SK-N-SH (cell line): Measurements from ENCODE around the gene CDH13. TPM values are rescaled to one million over a fixed set of nuclear protein-coding genes. Genes with fewer than 3 reads are reported as not detected.

Experiments used
- CTCF ChIA-PET: fragments of 300-600, 350-600 bp; formaldehyde crosslinking; extraction: SDS; loops from one replicate; lab custom pipeline; 2021; lab: Yijun Ruan, JAX
- POLR2A ChIA-PET: fragments of 350-600 bp; sonication (Branson Sonifier 250); formaldehyde crosslinking; extraction: SDS; loops from one replicate; lab custom pipeline; 2020; ENCODE audit warnings: antibody characterized with exemption, inconsistent platforms; lab: Yijun Ruan, JAX
- DNase-seq: peaks from one replicate; pipeline ENCODE4 v3.0.0; 2012
- H2AFZ ChIP-seq: fragments of 200-600 bp; sonication (generic); 2 replicates; pipeline ENCODE4 v1.8.1; 2016; ENCODE audit warnings: antibody characterized with exemption, mild to moderate bottlenecking, low read depth
- H3F3A ChIP-seq: fragments of 200-600 bp; sonication (generic); replicated peaks from 2 replicates; pipeline ENCODE3; 2016; ENCODE audit warnings: antibody characterized with exemption, mild to moderate bottlenecking; ENCODE audit not compliant: insufficient read depth
- H3K27ac ChIP-seq, 2 experiments: fragments of 200-500 bp in 1 of 2; fragments of 200-600 bp in 1 of 2; sonication (Bioruptor generic) in 1 of 2; sonication (generic), shearing (Covaris generic) in 1 of 2; 2 replicates each; pipeline versions ENCODE4 v1.5.1 to v1.6.1; 2014 to 2016; ENCODE audit warnings: low read depth in 2 of 2, inconsistent platforms in 1 of 2, low read length in 1 of 2, mild to moderate bottlenecking in 1 of 2, mixed read lengths in 1 of 2
- H3K27me3 ChIP-seq: fragments of 200-600 bp; sonication (generic), shearing (Covaris generic); 2 replicates; pipeline ENCODE4 v1.6.1; 2016; ENCODE audit warnings: mixed run types; ENCODE audit not compliant: insufficient read depth
- H3K36me3 ChIP-seq, 2 experiments: fragments of 200-500 bp in 1 of 2; fragments of 200-600 bp in 1 of 2; sonication (Bioruptor generic) in 1 of 2; sonication (generic) in 1 of 2; replicated peaks in 1 of 2; 2 replicates each; pipeline versions ENCODE3 to v1.5.1; 2014 to 2016; ENCODE audit warnings: low read length in 1 of 2, mild to moderate bottlenecking in 1 of 2; ENCODE audit not compliant: insufficient read depth in 2 of 2, control insufficient read depth in 1 of 2
- H3K4me1 ChIP-seq, 2 experiments: fragments of 200-500 bp in 1 of 2; fragments of 200-600 bp in 1 of 2; sonication (Bioruptor generic) in 1 of 2; sonication (generic), shearing (Covaris generic) in 1 of 2; 2 replicates each; pipeline versions ENCODE4 v1.5.1 to v1.6.1; 2014 to 2016; ENCODE audit warnings: low read depth in 1 of 2, low read length in 1 of 2, mixed run types in 1 of 2; ENCODE audit not compliant: insufficient read depth in 2 of 2, control insufficient read depth in 1 of 2
- H3K4me2 ChIP-seq: fragments of 200-600 bp; sonication (generic), shearing (Covaris generic); 2 replicates; pipeline ENCODE4 v1.6.1; 2017; ENCODE audit warnings: mixed run types
- H3K4me3 ChIP-seq, 2 experiments: fragments of 200-500 bp in 1 of 2; fragments of 200-600 bp in 1 of 2; sonication (Bioruptor generic) in 1 of 2; sonication (generic), shearing (Covaris generic) in 1 of 2; 2 replicates each; pipeline versions ENCODE4 v1.5.1 to v1.8.1; 2014 to 2016; ENCODE audit warnings: low read depth in 2 of 2, inconsistent platforms in 1 of 2, low read length in 1 of 2, mild to moderate bottlenecking in 1 of 2, mixed read lengths in 1 of 2, moderate library complexity in 1 of 2
- H3K79me2 ChIP-seq: fragments of 200-600 bp; sonication (generic); 2 replicates; pipeline ENCODE4 v1.8.1; 2017; ENCODE audit warnings: mild to moderate bottlenecking; ENCODE audit not compliant: insufficient read depth
- H3K9ac ChIP-seq: fragments of 200-600 bp; sonication (generic); 2 replicates; pipeline ENCODE4 v1.6.1; 2017; ENCODE audit warnings: mixed run types
- H3K9me2 ChIP-seq: fragments of 200-600 bp; sonication (generic); 2 replicates; pipeline ENCODE4 v1.6.1; 2017; ENCODE audit warnings: mixed run types
- H3K9me3 ChIP-seq: fragments of 200-600 bp; sonication (generic); 2 replicates; pipeline ENCODE4 v1.6.1; 2017; ENCODE audit warnings: mixed run types, mild to moderate bottlenecking, moderate library complexity
- H4K20me1 ChIP-seq: fragments of 200-600 bp; sonication (generic); 2 replicates; pipeline ENCODE4 v1.6.1; 2017; ENCODE audit warnings: mild to moderate bottlenecking, mixed run types; ENCODE audit not compliant: insufficient read depth
- EP300 ChIP-seq, 2 experiments: IDR thresholded peaks; 2 replicates each; pipeline versions ENCODE4 v1.4.0 to v1.6.1; 2012; ENCODE audit warnings: borderline replicate concordance in 1 of 2, low read depth in 1 of 2, low read length in 1 of 2
- EZH2phosphoT487 ChIP-seq: fragments of 200-600 bp; sonication (generic); IDR thresholded peaks from 2 replicates; pipeline ENCODE4 v1.6.1; 2017; ENCODE audit warnings: low read depth, mixed run types, mild to moderate bottlenecking, antibody characterized with exemption, moderate library complexity, borderline replicate concordance
- GATA2 ChIP-seq: sonication (generic); formaldehyde crosslinking; IDR thresholded peaks from 2 replicates; pipeline ENCODE4 v1.5.0; 2020; ENCODE audit warnings: mild to moderate bottlenecking, missing genetic modification reagents
- MXI1 ChIP-seq: IDR thresholded peaks from 2 replicates; pipeline ENCODE4 v1.6.1; 2012; ENCODE audit warnings: mild to moderate bottlenecking, low read depth, low read length, improper control_type of control experiment
- NFIC ChIP-seq: IDR thresholded peaks from 2 replicates; pipeline ENCODE4 v1.4.0; 2012; ENCODE audit warnings: borderline replicate concordance
- NRF1 ChIP-seq: IDR thresholded peaks from 2 replicates; pipeline ENCODE4 v1.6.1; 2012; ENCODE audit warnings: low read depth, mild to moderate bottlenecking, low read length
- POLR2AphosphoS5 ChIP-seq: IDR thresholded peaks from 2 replicates; pipeline ENCODE4 v1.6.1; 2012; ENCODE audit warnings: low read depth, low read length
- RCOR1 ChIP-seq: fragments of 150-350 bp; IDR thresholded peaks from 2 replicates; pipeline ENCODE4 v1.6.1; 2017; ENCODE audit warnings: antibody characterized with exemption, low read length
- TCF12 ChIP-seq: IDR thresholded peaks from 2 replicates; pipeline ENCODE4 v1.4.0; 2012
- TEAD4 ChIP-seq: IDR thresholded peaks from 2 replicates; pipeline ENCODE4 v1.4.0; 2012; ENCODE audit warnings: mild to moderate bottlenecking, borderline replicate concordance; ENCODE audit not compliant: insufficient read depth
- YY1 ChIP-seq: IDR thresholded peaks from 2 replicates; pipeline ENCODE4 v1.4.0; 2012; ENCODE audit warnings: low read depth, mild to moderate bottlenecking
- WGBS: methylation state at CpG from one replicate; pipeline ENCODE4 v1.1.6; 2017; ENCODE audit warnings: low lambda C conversion rate; 5-methylcytosine and 5-hydroxymethylcytosine counted together
- polyA plus RNA-seq, 3 experiments: library from polyadenylated mRNA; depleted of rRNA; stranded (reverse); fragments of >200 nt; gene quantifications; 2 replicates each; pipeline ENCODE4 v1.2.3, GENCODE V29; 2012
- TF ChIP-seq, protein P1 (sequence below): IDR thresholded peaks from 2 replicates; pipeline ENCODE4 v1.4.0; 2012; ENCODE audit warnings: low read depth, borderline replicate concordance
- TF ChIP-seq, protein P2 (sequence below): IDR thresholded peaks from 2 replicates; pipeline ENCODE4 v1.4.0; 2012; ENCODE audit warnings: low read depth
- TF ChIP-seq, protein P3 (sequence below): fragments of 150-350 bp; IDR thresholded peaks from 2 replicates; pipeline ENCODE4 v1.6.1; 2016; ENCODE audit warnings: mild to moderate bottlenecking, low read depth, low read length
- TF ChIP-seq, protein P4 (sequence below): IDR thresholded peaks from 2 replicates; pipeline ENCODE4; 2012
- TF ChIP-seq, protein P5 (sequence below): IDR thresholded peaks from 2 replicates; pipeline ENCODE4 v1.6.1; 2012; ENCODE audit warnings: mild to moderate bottlenecking, low read depth, low read length, moderate library complexity
- TF ChIP-seq, protein P6 (sequence below): IDR thresholded peaks from 2 replicates; pipeline ENCODE4 v1.4.0; 2012; ENCODE audit warnings: low read depth, borderline replicate concordance

CDH13 gene
- polyA plus RNA-seq, 1 of the 3 experiments (the other 2 are of a cell fraction): 93.0 TPM

DNA sequence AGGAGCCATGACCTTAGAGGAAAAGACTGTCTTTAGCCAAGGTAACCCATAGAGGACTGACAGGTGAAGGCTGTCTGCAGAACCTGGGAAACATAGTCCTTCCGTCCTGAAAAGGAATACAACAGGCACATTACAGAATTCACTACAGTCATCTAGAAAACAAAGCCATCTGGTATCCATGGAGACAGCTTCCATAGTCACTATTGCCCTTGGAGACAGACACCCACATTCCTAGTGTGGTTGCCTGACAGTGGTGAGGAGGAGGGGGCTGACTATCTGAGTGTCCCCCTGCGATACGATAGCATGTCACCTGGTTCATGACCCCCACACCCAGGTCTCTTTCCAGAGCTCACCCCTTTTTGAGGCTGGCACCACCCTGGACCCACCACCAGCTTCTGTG, 254.7 kb downstream of the CDH13 start:
- Histone ChIP-seq H3K4me3 (no peak overlapping the region), H3K27ac (no peak overlapping the region), H3K27me3 (no peaks in the 10 kb centered on the region), H2AFZ (no peak overlapping the region), H3F3A (no peaks in the 10 kb centered on the region), H3K9me3 (no peaks in the 10 kb centered on the region), H4K20me1 (no peaks in the 10 kb centered on the region), H3K9ac (no peak overlapping the region), H3K36me3 (no peaks in the 10 kb centered on the region), H3K79me2 (0 out of 2 replicates have a peak, but pooled peaks cover 4% of the 10 kb centered on the region), H3K4me1 (no peaks in the 10 kb centered on the region), H3K4me2 (no peak overlapping the region), H3K9me2 (no peaks in the 10 kb centered on the region)
- no peak for DNase-seq
- CTCF ChIA-PET: no interaction called here
- TF ChIP-seq MXI1: no peak
- TF ChIP-seq NFIC: no peak
- TF ChIP-seq, protein P1, sequence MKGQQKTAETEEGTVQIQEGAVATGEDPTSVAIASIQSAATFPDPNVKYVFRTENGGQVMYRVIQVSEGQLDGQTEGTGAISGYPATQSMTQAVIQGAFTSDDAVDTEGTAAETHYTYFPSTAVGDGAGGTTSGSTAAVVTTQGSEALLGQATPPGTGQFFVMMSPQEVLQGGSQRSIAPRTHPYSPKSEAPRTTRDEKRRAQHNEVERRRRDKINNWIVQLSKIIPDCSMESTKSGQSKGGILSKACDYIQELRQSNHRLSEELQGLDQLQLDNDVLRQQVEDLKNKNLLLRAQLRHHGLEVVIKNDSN: no peak
- TF ChIP-seq EP300 (IDR thresholded peaks at IDR 0.05; ENCODE audit: borderline replicate concordance in 1 of 2, low read depth in 1 of 2, low read length in 1 of 2): no peak
- TF ChIP-seq TCF12: no peak
- TF ChIP-seq, protein P2, sequence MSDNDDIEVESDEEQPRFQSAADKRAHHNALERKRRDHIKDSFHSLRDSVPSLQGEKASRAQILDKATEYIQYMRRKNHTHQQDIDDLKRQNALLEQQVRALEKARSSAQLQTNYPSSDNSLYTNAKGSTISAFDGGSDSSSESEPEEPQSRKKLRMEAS: no peak
- TF ChIP-seq GATA2 (CRISPR knock-in tag): no peak
- TF ChIP-seq, protein P3, sequence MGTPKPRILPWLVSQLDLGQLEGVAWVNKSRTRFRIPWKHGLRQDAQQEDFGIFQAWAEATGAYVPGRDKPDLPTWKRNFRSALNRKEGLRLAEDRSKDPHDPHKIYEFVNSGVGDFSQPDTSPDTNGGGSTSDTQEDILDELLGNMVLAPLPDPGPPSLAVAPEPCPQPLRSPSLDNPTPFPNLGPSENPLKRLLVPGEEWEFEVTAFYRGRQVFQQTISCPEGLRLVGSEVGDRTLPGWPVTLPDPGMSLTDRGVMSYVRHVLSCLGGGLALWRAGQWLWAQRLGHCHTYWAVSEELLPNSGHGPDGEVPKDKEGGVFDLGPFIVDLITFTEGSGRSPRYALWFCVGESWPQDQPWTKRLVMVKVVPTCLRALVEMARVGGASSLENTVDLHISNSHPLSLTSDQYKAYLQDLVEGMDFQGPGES: no peak
- WGBS: 43% methylated on average over 3 of the region's 3 CpGs
- POLR2A ChIA-PET: no interaction called here

DNA sequence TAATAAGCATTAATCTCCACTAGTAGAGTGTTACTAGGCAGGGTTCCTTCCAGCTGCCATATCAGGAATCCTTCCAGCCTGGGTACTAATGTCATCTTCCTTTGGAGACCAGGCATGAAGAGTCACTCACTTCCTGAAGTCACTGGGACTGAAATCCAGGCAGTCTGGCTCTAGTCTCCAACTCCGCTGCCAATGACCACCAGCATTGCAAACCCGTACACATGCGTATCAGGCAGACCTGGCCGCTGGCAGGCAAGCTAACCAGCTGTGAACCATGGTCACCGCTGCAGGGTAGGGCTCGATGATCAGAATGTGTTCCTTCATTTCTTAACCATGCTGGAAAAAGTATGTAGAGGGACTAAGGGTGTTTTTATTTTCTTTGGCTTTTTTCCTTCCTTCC, 255.5 kb downstream of the CDH13 start:
- Histone ChIP-seq H3K4me1 (no peaks in the 10 kb centered on the region), H3K9me2 (no peaks in the 10 kb centered on the region), H3K27me3 (no peaks in the 10 kb centered on the region), H3K9me3 (no peaks in the 10 kb centered on the region), H2AFZ (no peak overlapping the region), H3K36me3 (no peaks in the 10 kb centered on the region), H3K27ac (no peak overlapping the region), H3K4me2 (no peak overlapping the region), H3F3A (no peaks in the 10 kb centered on the region), H3K79me2 (0 out of 2 replicates have a peak, but pooled peaks cover 4% of the 10 kb centered on the region), H4K20me1 (no peaks in the 10 kb centered on the region), H3K4me3 (no peak overlapping the region), H3K9ac (no peak overlapping the region)
- ChIA-PET POLR2A (no interaction called here), CTCF (no interaction called here)
- DNase-seq: no peak
- 31% methylated on average over 6 of the region's 6 CpGs for WGBS
- TF ChIP-seq, protein P3: no peak
- TF ChIP-seq YY1 (no peak), RCOR1 (no peak), EP300 (IDR thresholded peaks at IDR 0.05; ENCODE audit: borderline replicate concordance in 1 of 2, low read depth in 1 of 2, low read length in 1 of 2) (no peak), TCF12 (no peak), EZH2phosphoT487 (no peak), TEAD4 (no peak), NRF1 (no peak), MXI1 (no peak), POLR2AphosphoS5 (no peak), GATA2 (CRISPR knock-in tag) (no peak)
- TF ChIP-seq, protein P4, sequence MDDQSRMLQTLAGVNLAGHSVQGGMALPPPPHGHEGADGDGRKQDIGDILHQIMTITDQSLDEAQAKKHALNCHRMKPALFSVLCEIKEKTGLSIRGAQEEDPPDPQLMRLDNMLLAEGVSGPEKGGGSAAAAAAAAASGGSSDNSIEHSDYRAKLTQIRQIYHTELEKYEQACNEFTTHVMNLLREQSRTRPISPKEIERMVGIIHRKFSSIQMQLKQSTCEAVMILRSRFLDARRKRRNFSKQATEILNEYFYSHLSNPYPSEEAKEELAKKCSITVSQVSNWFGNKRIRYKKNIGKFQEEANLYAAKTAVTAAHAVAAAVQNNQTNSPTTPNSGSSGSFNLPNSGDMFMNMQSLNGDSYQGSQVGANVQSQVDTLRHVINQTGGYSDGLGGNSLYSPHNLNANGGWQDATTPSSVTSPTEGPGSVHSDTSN: no peak
- TF ChIP-seq, protein P5, sequence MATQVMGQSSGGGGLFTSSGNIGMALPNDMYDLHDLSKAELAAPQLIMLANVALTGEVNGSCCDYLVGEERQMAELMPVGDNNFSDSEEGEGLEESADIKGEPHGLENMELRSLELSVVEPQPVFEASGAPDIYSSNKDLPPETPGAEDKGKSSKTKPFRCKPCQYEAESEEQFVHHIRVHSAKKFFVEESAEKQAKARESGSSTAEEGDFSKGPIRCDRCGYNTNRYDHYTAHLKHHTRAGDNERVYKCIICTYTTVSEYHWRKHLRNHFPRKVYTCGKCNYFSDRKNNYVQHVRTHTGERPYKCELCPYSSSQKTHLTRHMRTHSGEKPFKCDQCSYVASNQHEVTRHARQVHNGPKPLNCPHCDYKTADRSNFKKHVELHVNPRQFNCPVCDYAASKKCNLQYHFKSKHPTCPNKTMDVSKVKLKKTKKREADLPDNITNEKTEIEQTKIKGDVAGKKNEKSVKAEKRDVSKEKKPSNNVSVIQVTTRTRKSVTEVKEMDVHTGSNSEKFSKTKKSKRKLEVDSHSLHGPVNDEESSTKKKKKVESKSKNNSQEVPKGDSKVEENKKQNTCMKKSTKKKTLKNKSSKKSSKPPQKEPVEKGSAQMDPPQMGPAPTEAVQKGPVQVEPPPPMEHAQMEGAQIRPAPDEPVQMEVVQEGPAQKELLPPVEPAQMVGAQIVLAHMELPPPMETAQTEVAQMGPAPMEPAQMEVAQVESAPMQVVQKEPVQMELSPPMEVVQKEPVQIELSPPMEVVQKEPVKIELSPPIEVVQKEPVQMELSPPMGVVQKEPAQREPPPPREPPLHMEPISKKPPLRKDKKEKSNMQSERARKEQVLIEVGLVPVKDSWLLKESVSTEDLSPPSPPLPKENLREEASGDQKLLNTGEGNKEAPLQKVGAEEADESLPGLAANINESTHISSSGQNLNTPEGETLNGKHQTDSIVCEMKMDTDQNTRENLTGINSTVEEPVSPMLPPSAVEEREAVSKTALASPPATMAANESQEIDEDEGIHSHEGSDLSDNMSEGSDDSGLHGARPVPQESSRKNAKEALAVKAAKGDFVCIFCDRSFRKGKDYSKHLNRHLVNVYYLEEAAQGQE: no peak
- TF ChIP-seq, protein P6, sequence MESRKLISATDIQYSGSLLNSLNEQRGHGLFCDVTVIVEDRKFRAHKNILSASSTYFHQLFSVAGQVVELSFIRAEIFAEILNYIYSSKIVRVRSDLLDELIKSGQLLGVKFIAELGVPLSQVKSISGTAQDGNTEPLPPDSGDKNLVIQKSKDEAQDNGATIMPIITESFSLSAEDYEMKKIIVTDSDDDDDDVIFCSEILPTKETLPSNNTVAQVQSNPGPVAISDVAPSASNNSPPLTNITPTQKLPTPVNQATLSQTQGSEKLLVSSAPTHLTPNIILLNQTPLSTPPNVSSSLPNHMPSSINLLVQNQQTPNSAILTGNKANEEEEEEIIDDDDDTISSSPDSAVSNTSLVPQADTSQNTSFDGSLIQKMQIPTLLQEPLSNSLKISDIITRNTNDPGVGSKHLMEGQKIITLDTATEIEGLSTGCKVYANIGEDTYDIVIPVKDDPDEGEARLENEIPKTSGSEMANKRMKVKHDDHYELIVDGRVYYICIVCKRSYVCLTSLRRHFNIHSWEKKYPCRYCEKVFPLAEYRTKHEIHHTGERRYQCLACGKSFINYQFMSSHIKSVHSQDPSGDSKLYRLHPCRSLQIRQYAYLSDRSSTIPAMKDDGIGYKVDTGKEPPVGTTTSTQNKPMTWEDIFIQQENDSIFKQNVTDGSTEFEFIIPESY: no peak
